HG02840 (cell line): ENCODE results near the gene LAMC2.
A peak's percentile ranks its signal among the peaks of the same experiment; 100 is the strongest.

Experiments
- ATAC-seq: cut with Tn5 transposase; IDR thresholded peaks from one replicate; pipeline ENCODE4 v1.9.1; 2021; ENCODE audit warnings: mild to moderate bottlenecking, moderate library complexity, moderate number of reproducible peaks; ENCODE audit not compliant: unreplicated experiment, low FRiP score

LAMC2 gene

GRCh38 chr1:183167676-183168075 lies 18.4 kb upstream of the LAMC2 start:
- no peak for ATAC-seq

- ATAC-seq: no peak
These were observed 17.8 kb upstream of the LAMC2 start for GRCh38 chr1:183168308-183168707.

GRCh38 chr1:183173828-183174227 lies 12.2 kb upstream of the LAMC2 start:
- no peak for ATAC-seq

GRCh38 chr1:183175631-183176030 lies 10.4 kb upstream of the LAMC2 start:
- no peak for ATAC-seq

- no peak for ATAC-seq
These were observed 7.5 kb upstream of the LAMC2 start for GRCh38 chr1:183178545-183178944.

- ATAC-seq: no peak
These were observed 7.0 kb upstream of the LAMC2 start for GRCh38 chr1:183179033-183179432.

- ATAC-seq: no peak
These were observed 5.8 kb upstream of the LAMC2 start for GRCh38 chr1:183180218-183180617.

GRCh38 chr1:183180634-183181056 lies 5.4 kb upstream of the LAMC2 start:
- no peak for ATAC-seq

- no peak for ATAC-seq
These were observed 777 bp downstream of the LAMC2 start for GRCh38 chr1:183186841-183187240.

GRCh38 chr1:183188240-183188639 lies 2.2 kb downstream of the LAMC2 start:
- ATAC-seq: no peak

- ATAC-seq: no peak
These were observed 5.8 kb downstream of the LAMC2 start for GRCh38 chr1:183191833-183192232.

- ATAC-seq: no peak
These were observed 8.0 kb downstream of the LAMC2 start for GRCh38 chr1:183193963-183194525.

GRCh38 chr1:183194527-183195141 lies 8.6 kb downstream of the LAMC2 start:
- ATAC-seq: peak; percentile 90

GRCh38 chr1:183195142-183195574 lies 9.1 kb downstream of the LAMC2 start:
- ATAC-seq: no peak

GRCh38 chr1:183197762-183198161 lies 11.7 kb downstream of the LAMC2 start:
- no peak for ATAC-seq

GRCh38 chr1:183198463-183198862 lies 12.4 kb downstream of the LAMC2 start:
- no peak for ATAC-seq

- no peak for ATAC-seq
These were observed 13.2 kb downstream of the LAMC2 start for GRCh38 chr1:183199304-183199703.

GRCh38 chr1:183200451-183200850 lies 14.4 kb downstream of the LAMC2 start:
- no peak for ATAC-seq

- no peak for ATAC-seq
These were observed 17.0 kb downstream of the LAMC2 start for GRCh38 chr1:183203094-183203493.

GRCh38 chr1:183205196-183205781 lies 19.2 kb downstream of the LAMC2 start:
- ATAC-seq: no peak

- no peak for ATAC-seq
These were observed 20.6 kb downstream of the LAMC2 start for GRCh38 chr1:183206538-183207122.
